Fibroblast of the conjunctiva (primary cell): ENCODE measurements around the gene GPR39.

Experiments
- DNase-seq: peaks from one replicate; pipeline ENCODE4 v3.0.0-alpha.2; 2010; ENCODE audit warnings: low read depth

The GPR39 gene

DNA sequence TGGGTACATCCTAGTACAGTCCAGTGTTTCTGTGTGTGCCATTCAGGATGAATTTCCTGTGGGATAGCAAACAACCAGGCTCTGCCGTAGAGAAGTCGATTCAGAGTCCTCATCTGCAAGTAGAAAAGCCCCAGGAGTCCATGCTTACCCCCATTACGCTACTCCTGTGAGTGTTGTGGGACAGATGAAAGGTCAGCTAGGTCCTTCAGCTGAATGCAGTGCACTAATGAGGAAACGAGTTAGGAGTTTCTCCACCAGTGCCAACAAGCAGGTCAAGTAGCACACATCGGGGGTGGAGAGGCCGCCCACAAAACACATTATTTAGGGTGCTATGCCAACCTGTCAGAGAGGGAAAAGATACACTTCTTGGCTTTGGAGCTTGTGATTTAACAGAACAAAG, 2.5 kb upstream of the GPR39 start:
- no peak for DNase-seq

DNA sequence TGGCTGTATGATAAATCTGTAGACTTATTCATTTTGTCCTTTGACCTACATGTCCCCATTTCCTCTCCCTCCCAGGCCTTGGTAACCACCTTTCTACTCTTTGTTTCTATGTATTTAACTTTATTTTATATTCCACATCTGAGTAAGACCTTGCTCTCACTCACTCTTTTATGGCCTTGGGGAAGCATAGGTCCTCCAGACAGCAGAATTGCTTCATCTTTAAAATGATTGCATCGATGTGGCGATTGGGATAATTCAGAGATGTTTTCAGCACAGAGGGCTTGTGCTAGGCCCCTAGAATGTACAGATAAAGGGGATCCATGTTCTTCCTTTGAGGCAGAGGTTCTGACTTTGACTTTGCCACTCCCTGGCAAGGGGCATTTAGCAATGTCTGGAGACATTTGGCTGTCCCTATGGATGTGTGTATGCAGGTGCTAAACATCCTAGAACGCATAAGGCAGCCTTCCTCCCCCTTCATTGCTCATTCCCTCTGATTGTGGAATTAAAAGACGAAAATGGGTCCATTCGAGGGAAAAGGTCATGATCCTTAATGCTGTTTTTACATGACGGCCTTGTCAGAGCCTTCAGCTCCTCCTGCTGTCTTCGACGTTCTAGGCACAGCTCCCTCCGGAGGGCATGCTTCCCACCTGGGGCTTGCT, 1.2 kb upstream of the GPR39 start:
- peak; percentile 33 for DNase-seq

DNA sequence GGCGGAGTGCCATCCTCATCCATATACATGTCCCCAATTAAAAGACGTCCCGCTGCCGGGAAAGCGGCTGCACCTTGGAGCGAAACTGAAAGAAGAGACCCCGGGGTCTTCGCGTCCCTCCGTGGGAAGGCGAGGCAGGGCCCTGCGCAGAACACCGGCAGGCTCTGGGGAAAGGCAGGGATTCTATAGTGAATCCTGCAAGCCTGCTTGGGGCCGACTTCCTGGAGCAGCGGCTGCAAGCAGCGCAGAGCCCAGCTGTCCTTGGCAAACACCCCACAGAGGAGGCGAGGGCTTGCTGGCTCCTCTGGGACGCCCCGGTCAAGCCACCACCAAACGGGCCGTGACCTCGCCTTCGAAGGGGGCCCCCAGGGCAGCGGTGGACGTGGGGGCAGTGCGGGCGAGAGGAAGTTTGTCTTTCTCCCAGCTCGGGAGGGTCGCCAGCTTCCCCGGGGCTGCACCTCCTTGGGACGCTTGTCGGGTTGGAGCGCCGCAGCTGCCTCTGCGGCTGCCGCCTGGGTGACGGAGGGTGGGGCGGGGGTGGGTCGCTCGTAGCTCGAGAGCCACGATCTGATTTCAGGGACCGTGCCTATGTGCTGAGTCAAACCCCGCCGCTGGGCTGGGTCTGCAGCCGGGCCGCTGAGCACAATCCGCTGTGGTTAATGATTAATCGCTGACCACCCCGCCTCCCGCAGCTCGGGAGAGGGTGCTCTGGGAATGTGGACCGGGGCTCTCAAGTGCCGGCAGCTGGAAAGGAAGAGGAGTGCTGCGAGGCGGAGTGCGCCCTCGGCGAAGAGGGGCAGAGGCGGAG, 486 bp upstream of the GPR39 start:
- peak; percentile 85 for DNase-seq

DNA sequence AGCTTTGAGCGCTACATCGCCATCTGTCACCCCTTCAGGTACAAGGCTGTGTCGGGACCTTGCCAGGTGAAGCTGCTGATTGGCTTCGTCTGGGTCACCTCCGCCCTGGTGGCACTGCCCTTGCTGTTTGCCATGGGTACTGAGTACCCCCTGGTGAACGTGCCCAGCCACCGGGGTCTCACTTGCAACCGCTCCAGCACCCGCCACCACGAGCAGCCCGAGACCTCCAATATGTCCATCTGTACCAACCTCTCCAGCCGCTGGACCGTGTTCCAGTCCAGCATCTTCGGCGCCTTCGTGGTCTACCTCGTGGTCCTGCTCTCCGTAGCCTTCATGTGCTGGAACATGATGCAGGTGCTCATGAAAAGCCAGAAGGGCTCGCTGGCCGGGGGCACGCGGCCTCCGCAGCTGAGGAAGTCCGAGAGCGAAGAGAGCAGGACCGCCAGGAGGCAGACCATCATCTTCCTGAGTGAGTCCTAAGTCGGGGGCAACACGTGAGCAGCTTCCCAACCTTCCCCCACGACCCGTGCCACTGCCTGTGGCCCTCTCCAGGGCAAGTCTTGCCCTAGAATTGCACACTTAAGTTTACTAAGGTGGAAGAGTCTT, 928 bp downstream of the GPR39 start:
- no peak for DNase-seq

DNA sequence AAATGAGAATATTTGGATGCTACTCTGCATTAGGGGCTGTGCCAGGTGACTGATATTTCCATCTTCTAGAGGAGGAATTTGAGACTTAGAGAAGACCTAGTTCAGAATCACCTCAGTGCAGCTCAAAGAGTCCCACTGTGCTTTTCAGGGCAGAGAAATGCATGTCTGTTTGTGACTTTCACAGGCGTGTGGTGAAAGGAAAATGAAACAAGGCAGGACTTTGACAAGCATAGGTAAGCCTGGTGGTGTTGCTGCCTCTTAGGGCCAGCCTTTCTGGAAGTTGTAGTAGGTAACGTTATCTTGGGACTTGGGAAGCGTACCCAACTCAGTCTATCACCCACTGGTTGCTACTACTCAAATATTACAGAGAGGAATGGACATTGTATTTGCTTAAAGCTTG, 2.6 kb downstream of the GPR39 start:
- no peak for DNase-seq

DNA sequence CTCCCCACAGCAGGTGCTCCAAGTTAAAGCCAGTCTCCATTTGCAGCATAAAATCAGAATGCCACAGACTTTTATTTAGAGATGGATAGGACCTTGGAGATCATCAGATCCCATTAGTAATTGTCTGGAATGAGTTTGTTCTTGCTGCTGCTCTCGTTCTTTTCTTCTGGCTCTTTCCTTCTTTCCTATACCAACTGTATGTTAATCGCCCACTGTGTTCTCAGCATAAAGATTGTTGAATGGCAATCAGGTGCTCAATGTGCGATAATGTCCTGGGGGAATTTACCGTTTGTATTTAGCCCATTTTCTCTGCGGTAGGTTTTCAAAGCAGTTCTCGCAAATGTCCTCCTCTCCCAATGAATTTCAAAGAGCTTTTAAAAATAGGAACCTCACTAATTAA, 3.3 kb downstream of the GPR39 start:
- no peak for DNase-seq

DNA sequence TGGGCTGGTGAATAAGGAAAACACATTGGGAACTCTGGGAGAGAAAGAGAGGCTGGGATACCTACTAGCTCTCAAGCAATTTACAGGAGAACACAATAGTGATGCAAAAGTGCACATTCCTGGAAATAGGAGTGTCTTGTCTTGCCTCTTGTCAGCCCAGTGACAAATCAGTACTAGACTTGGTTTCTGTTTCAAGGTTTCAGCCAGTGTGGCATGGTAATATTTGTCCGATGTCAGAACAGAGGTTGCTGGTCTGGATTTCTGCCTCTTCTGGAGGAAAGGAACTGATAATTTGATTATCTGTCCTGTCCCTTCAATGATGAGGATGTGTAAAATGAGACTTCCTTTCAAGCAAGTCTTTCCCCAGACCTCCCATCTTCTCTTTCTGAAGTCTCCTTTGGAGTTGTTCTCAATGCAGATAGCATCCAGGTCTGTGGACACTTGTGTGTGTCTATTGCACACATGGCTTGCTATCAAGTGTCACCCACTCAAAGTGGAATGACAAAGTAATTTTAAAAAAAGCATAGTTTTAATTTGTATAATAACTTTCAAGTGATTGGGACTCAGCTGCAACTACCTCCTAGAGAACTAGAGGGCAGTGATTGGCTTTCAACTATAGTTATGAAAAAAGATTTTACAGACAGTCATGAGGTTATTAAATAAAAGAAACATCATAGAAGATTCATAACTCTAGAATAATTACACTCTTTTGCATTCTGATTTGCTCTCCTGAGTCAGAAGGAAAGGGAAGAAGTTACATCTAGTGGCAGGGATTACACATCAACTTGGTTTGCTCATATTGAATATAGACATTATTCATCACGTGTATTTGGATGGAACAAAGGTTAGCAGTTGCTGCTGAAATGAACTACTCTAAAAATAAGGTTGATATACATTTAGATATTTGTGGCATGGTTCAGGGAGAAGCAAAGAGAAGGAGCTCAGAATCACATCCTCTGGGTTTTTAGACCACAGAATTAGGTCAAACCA, 4.5 kb downstream of the GPR39 start:
- no peak for DNase-seq

DNA sequence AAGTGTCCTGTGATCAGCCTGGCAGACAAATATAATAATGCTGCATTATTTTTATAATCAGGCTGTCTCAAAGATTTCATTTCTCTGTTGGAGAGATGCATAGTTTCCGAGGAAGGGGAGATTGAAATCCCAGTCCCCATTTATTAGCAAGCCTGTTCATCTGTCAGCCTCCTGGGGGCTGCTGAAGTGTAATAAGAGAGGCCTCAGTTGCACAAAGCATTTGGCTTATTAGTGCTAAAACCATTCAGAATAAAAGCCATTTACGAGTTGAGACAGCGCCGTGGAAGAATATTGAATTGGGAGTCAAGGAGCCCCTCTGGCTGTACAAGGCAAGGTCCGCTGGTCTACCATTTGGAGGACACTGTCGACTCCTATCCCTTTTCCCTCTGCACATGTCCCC, 6.1 kb downstream of the GPR39 start:
- no peak for DNase-seq

DNA sequence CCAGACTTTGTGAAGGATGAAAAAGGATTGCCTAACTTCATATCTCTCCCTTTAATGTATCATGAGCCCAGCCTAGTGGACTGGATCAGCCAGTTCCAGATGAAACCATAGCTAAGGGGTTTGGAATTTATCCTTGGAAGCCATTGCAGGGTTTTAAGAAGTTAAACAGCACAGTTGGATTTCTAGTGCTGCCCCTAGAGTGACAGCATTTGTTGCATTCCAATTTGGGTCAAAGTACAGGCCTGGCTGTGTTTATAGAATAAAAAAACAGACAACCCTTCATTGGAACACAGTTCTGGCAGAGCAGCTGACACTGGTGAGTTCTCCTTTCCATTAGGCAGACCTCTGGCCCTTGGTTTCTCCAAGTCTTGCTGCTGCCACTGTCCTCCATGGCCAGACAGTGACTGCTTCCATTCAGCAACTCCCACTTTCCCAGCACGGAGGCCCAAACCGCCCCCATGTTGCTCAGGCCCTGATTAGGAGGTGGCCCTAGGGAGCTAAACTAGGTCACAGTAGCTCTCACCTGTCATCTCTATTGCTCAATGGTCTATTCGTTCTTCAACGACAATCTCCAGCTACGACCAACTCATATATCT, 8.0 kb downstream of the GPR39 start:
- peak; percentile 65 for DNase-seq

DNA sequence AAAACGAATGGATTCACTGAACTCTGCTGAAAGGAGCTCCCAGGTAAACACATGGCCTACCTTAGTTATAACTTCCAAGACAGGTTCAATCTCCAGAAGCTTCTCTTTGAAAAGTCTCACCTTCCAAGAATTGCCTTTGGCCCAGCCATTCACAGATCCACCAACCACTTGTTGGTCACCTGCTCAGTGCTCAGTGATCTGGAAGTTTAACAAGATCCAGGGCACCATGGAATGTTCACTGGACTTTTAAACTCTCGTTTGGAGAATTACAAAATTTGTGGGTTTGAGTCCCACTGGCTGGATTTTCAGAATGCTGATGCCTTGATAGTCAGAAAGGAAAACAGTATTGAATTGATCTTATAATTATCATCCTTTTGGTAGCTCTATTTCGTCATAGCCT, 9.4 kb downstream of the GPR39 start:
- no peak for DNase-seq

DNA sequence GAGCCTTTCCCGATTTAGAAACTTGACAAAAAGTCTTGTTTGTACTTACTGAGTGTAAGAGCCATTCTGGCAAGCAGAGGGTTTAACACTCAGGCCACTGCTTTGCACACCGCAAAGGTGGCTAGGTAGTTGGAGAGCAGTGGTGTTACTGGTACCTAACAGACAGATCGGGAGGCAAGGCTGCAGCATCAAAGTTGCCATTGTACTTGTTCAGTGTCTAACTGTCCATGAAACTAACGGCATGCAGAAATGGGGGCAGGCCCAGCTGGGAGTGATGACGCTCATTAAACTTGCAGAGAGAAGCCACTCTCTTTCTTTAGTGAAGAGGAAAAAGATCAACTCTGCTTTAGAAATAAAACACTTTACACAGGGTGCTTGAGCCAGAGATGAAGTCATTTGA, 10.1 kb downstream of the GPR39 start:
- no peak for DNase-seq

DNA sequence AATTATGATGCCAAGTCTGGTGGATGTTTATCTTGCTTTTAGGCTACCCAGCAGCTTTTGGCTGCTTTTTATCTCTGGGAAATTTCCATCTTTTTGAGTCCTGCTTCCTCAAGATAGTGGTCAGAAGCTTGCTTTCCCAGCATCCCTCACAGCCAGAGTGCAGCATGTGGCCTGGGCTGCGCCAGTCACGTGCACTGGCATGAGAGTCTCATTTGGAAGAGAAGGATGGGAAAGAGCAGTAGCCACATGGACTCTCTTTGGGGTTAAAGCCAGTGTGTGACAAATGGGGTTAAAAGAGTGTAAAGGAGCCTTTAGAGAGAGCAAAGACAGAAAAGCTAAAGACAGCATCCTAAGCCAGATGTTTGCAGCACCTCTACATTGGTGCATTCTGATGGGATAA, 12.7 kb downstream of the GPR39 start:
- DNase-seq, result no peak

DNA sequence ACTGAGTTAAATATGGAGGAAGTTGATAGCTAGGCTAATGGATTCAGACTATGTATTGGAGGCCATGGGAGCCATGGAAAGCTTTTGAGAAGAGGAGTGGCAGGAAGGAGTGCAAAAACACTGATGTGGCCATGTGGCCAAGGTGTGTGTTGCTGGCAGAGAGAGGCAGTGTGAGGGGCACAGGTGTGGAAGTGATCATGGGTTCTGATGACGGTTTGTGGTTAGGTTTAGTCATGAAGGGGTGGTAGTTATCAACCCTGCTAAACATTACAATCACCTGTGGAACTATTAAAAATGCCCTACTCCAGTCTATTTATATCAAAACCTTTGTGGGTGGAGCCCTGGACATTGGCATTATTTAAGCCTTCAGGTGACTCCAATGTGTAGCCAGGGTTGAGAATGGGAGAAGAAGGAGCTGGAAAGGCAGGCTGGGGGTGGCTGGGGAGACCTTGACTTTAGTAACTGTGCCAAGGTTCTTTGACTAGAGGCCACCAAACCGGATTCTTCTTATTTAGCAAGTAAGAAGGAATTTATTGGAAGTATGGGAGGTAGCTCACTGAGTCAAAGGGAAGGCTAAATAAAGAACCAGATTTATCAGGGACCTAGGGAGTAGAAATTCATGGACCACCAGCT, 13.5 kb downstream of the GPR39 start:
- DNase-seq, result no peak

DNA sequence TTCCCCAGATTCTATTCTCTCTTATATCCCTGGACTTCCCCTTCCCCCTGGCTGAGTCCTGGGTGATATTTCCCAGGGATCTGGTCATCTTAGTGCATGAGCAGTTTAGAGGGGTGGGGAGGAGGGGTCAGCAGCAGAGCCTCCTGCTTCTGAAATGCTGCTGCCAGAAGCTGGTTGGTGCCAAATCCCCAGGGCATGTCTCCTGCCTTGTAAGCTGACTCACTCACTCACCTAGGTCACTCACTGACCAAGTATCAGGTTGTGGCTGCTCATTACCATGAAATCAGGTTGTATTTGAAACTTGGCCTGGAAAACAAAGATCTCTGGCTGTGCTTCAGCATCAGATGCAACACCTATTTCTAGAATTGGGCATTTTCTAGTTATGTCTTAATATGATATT, 14.3 kb downstream of the GPR39 start:
- DNase-seq, result no peak

DNA sequence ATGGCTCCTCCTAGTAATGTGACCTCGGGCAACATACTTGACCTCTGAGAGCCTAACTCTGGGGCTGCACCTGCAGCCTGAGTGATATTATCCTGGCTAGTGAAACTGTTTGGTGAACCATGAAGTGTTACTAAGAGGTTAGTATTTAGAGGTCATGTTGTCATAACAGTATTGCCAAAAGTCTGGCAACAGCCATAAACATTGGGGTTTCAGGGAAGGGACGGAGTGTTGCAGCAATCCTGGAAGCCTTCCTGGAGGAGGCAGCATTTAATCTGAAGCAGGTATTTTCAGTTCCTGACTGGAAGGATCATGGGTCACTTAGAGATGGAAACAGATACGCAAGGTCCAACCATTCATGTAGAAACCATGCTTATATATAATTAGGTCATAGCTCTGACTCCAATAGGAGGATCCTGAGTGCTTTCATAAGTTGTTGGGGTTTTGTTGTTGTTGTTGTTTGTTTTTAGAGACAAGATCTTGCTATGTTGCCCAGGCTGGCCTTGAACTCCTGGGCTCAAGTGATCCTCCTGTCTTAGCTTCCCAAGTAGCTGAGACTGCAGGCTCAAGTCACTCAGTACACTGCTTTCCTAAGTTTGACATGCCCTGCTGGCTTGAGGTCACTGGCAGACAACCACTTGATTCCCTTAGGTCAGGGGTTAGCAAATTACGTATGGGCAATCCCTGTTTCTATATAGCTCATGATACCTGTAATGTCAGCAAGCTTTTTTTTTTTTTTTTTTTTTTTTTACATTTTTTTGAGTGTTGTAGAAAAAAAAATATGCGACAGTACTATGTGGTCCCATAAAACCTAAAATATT, 21.5 kb downstream of the GPR39 start:
- DNase-seq, result no peak

DNA sequence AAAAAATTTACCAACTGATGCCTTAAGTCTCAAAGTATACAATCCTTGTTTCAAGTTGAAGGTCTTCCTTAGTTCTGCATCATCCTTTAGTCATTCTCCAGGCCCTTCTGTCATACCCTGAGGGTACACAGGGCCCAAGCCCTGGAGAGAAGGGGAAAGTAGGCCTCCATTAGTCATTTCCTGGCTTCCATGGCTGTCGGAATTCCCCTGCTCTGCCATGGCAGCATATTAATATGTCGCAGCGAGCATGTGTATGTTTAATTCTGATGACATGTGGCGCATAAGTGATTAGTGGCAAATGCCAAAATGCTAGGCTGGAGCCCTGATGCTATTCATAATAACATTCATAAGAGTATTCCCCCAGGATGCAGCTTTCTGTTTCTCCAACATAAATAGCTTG, 22.1 kb downstream of the GPR39 start:
- DNase-seq, result peak; percentile 78

DNA sequence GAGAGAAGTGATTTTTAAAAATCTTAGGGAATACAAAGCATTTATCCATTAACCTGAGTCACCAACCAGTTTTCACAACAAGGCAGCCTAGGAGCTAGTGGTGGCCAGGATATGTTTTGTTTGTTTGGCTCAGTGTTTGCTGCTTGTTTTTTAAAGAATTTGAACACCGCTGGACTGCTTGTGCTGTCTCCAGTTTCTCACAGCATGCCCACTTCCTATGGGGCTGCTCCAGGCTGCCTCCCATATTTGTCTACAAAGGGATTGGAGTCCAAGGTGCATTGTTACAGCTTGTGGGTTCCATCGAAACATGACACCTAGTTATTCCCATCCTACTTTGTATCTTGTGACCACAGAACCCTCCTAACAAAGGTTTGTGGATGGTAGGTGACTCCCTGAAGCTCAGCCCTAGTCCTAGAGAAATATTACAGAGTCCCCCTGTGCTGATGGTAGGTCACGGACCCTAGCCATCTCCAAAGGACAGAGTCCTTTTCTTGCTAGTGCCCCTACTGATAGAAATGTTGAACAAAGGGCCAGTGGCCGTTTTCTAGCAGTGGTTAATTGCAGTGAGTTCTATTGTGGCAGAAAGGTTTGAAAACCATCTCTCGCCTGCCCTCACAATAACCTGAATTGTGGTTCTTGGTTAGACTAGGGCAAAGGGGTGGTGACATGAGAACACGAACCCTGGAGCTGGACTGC, 23.2 kb downstream of the GPR39 start:
- no peak for DNase-seq

DNA sequence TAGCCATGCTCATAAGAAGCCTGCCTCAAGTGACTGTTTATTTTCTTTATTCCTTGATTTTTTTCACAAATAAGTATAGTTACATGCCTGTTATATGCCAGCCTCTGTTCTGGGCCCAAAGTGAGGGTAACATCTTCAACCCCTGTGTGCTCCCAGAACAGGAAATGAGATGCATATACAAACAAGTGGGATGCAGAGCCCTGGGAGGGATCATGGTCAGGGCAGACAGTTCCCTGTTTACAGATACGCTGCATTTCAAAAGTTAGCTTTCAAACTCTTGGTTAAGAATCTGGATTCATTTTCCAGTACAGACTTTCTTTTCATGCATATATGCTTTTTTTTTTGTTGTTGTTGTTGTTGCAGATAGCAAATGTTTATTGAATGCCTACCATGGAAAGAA, 24.4 kb downstream of the GPR39 start:
- no peak for DNase-seq

DNA sequence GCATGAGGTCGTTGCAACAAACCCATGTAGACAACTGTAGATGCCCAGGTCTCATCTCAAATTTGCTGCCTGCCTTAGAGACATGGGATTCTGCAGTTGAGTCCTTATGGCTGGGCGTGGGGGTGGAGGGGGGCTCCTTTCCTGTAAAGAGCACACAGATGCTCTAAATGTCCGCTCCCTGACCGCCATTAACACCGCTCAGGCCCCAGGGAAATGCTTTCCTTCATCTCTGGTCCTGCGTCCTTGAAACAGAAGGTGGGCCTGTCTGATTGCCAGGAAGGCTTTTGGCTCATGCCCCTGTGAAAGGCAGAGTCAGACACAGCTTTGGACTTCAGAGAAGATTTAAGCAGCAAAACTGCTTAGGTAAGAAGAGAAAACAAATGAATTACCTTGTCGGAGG, 25.7 kb downstream of the GPR39 start:
- DNase-seq, result no peak

DNA sequence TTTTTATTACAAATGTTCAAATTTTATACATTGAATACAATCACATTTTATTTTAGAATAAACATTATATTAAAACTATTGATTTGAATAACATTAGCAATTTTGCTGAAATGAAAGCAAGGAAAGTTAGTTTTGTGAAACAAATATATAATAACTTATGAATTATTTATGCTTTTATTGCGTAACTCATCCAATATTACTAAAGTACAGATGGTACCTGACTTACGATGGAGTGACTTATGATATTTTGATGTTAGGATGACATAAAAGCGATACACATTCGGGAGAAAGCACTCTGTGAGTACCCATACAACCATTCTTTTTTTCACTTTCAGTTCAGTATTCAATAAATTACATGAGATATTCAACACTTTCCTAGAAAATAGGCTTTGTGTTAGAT, 26.5 kb downstream of the GPR39 start:
- DNase-seq, result no peak
